Thoracic aorta (tissue), 2 donors: Measurements from ENCODE around the gene CDH11. TPM values are rescaled to one million over a fixed set of nuclear protein-coding genes. Genes with fewer than 3 reads are reported as not detected.

Experiments used
- ATAC-seq: fragments of 150-250 bp; one replicate; pipeline ENCODE4 v1.8.0; 2017; ENCODE audit warnings: low read depth; ENCODE audit not compliant: insufficient number of reproducible peaks, low FRiP score
- DNase-seq: peaks from one replicate; pipeline ENCODE4 v3.0.0-alpha.2; 2020; ENCODE audit warnings: low spot score
- H3K27ac ChIP-seq, 2 donors: fragments of 200-600 bp; sonication (generic); 1 replicate in 1 of 2; 2 replicates in 1 of 2; pipeline ENCODE4 v1.5.1; 2016; ENCODE audit warnings: mild to moderate bottlenecking in 2 of 2, moderate library complexity in 2 of 2
- H3K27me3 ChIP-seq: fragments of 200-600 bp; sonication (generic); replicated peaks from 2 replicates; pipeline ENCODE4 v1.6.0; 2016; ENCODE audit warnings: mild to moderate bottlenecking; ENCODE audit not compliant: insufficient read depth
- H3K36me3 ChIP-seq: fragments of 200-600 bp; sonication (generic); one replicate; pipeline ENCODE4 v1.5.1; 2016
- H3K4me1 ChIP-seq, 2 donors: fragments of 200-600 bp; sonication (generic); 1 replicate in 1 of 2; 2 replicates in 1 of 2; pipeline versions ENCODE4 v1.5.1 to v1.6.0; 2016; ENCODE audit warnings: low read depth in 2 of 2, mild to moderate bottlenecking in 1 of 2; ENCODE audit not compliant: control insufficient read depth in 1 of 2
- H3K4me3 ChIP-seq: fragments of 200-600 bp; sonication (generic); 2 replicates; pipeline ENCODE4 v1.5.1; 2016; ENCODE audit warnings: mild to moderate bottlenecking
- H3K9me3 ChIP-seq: fragments of 200-600 bp; sonication (generic); 2 replicates; pipeline ENCODE4 v1.5.1; 2016
- CTCF ChIP-seq: fragments of 200-600 bp; sonication (generic); IDR thresholded peaks from one replicate; pipeline ENCODE4 v1.5.1; 2019; ENCODE audit warnings: antibody characterized with exemption
- total RNA-seq, 2 donors: library from RNA; depleted of rRNA; stranded (reverse); fragments of >200 nt; gene quantifications; one replicate each; pipeline versions ENCODE4 v1.1.0 to v1.2.3, GENCODE V29; 2016

The CDH11 gene
- total RNA-seq, 2 donors from 2014 or later = 191 to 354 TPM

GRCh38 chr16:65059406-65059980 is 62.4 kb downstream of the CDH11 start:
- no peaks in the 10 kb centered on the region for H3K36me3 ChIP-seq
- no peaks in the 10 kb centered on the region for H3K9me3 ChIP-seq
- no peak for TF ChIP-seq CTCF
- no peak overlapping the region for H3K4me3 ChIP-seq
- DNase-seq (no peak), ATAC-seq (no peak)
- H3K27me3 ChIP-seq = no peaks in the 10 kb centered on the region
- H3K4me1 ChIP-seq = no peaks in the 10 kb centered on the region
- no peak overlapping the region for H3K27ac ChIP-seq

GRCh38 chr16:65057184-65057583 is 64.7 kb downstream of the CDH11 start:
- H3K9me3 ChIP-seq = no peaks in the 10 kb centered on the region
- H3K4me3 ChIP-seq = no peak overlapping the region
- H3K4me1 ChIP-seq = no peaks in the 10 kb centered on the region
- H3K27ac ChIP-seq = no peak overlapping the region
- H3K36me3 ChIP-seq = no peaks in the 10 kb centered on the region
- TF ChIP-seq CTCF = no peak
- no peaks in the 10 kb centered on the region for H3K27me3 ChIP-seq
- ATAC-seq (no peak), DNase-seq (no peak)

DNA sequence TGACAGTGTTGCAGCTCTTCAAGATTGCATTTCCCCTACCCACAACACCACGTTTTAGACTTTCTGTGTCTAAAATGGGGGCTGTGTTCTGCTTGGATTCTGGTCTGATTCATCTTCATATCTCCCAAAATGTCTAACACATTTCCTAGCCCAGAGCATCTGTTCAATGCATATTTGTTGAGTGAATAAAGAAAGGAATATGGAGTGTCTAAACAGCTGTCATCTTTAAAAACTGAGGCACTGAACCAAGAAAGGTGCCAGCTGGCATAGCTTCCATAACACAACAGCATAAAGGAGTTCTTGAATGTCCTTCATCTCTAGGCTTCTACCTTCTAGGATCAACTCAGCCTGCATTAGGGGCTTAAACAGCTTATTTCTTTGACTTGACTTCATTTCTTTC is 67.4 kb downstream of the CDH11 start:
- no peak for TF ChIP-seq CTCF
- H3K4me1 ChIP-seq = no peaks in the 10 kb centered on the region
- H3K36me3 ChIP-seq = peaks cover 6% of the 10 kb centered on the region
- no peak overlapping the region for H3K27ac ChIP-seq
- DNase-seq = no peak
- H3K9me3 ChIP-seq = no peaks in the 10 kb centered on the region
- ATAC-seq = no peak
- H3K27me3 ChIP-seq = no peaks in the 10 kb centered on the region
- H3K4me3 ChIP-seq = no peak overlapping the region

DNA sequence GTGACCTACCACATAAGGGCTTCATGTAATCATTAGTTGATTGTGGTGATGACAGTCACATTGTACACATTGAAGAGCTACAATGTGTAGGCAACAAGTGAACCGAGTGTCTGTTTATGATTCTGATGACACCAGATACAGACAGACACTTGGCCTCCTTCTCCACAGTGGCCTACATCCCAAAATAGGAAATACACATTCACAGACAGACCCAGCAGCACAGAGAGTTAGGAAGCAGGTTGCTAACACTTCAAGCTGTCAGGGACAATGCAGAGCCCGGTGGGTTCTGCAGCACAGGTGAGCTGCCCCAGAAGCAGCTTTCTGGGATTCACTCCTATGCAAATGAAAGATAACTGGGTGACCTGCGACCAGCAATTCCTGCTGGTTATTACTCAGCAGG is 72.2 kb downstream of the CDH11 start:
- Histone ChIP-seq H3K36me3 (peaks cover 9% of the 10 kb centered on the region), H3K9me3 (no peaks in the 10 kb centered on the region), H3K27me3 (no peaks in the 10 kb centered on the region), H3K4me1 (peaks cover 0 to 4% of the 10 kb centered on the region in 2 donors), H3K4me3 (no peak overlapping the region), H3K27ac (no peak overlapping the region)
- DNase-seq (no peak), ATAC-seq (no peak)
- TF ChIP-seq CTCF = no peak

DNA sequence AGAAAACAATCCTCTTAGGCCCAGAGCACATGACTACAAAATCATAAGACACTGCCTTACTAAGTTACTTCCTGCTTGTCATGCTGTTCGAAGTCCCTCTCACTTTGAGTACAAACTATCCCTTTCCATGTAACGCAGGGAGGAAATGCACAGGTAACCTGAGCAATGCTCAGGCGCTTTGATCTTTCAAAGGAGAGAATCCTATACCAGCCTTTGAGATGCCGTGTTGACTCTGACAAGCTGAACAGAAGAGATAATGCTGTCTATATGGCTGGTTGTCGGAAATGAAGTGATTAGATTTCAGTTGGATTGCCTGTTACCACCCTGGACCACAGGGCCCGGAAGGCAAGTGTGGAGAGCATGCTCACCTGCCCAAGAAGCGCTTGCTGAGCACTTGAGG is 75.9 kb downstream of the CDH11 start:
- Histone ChIP-seq H3K27me3 (no peaks in the 10 kb centered on the region), H3K36me3 (peaks cover 9% of the 10 kb centered on the region), H3K4me1 (peaks cover 0 to 6% of the 10 kb centered on the region in 2 donors), H3K4me3 (no peak overlapping the region), H3K9me3 (no peaks in the 10 kb centered on the region), H3K27ac (no peak overlapping the region)
- ATAC-seq (no peak), DNase-seq (no peak)
- no peak for TF ChIP-seq CTCF
